ENCODE data around the gene MELTF.

Gene MELTF

GRCh38 chr3:196985954-196986885, 43.4 kb downstream of the MELTF start:
- peak; percentile 19 for TF ChIP-seq CTCF (conservative IDR thresholded peaks at IDR 0.05; ENCODE audit: low read depth, low read length)
- no peak overlapping the region for H3K4me3 ChIP-seq (ENCODE audit: low read depth, low read length)
- no peak for DNase-seq (ENCODE audit: low read depth)

GRCh38 chr3:196985298-196985697, 44.3 kb downstream of the MELTF start:
- no peak for TF ChIP-seq CTCF (conservative IDR thresholded peaks at IDR 0.05; ENCODE audit: low read depth, low read length)
- H3K4me3 ChIP-seq (ENCODE audit: low read depth, low read length): no peak overlapping the region
- DNase-seq (ENCODE audit: low read depth): no peak

- no peak for TF ChIP-seq CTCF (conservative IDR thresholded peaks at IDR 0.05; ENCODE audit: low read depth, low read length)
- H3K4me3 ChIP-seq (ENCODE audit: low read depth, low read length): no peak overlapping the region
- no peak for DNase-seq (ENCODE audit: low read depth)
These were observed 46.4 kb downstream of the MELTF start for GRCh38 chr3:196983186-196983585.

- TF ChIP-seq CTCF (conservative IDR thresholded peaks at IDR 0.05; ENCODE audit: low read depth, low read length): no peak
These were observed 48.0 kb downstream of the MELTF start for GRCh38 chr3:196981657-196982056.

GRCh38 chr3:196979545-196979944, 50.1 kb downstream of the MELTF start:
- no peak for TF ChIP-seq CTCF (conservative IDR thresholded peaks at IDR 0.05; ENCODE audit: low read depth, low read length)
- DNase-seq (ENCODE audit: low read depth): peak; percentile 91
- no peak overlapping the region for H3K4me3 ChIP-seq (ENCODE audit: low read depth, low read length)

More at GRCh38 chr3:196981657-196982056, 48.0 kb downstream of the MELTF start:
- H3K4me3 ChIP-seq (ENCODE audit: low read depth, low read length): no peak overlapping the region
- no peak for DNase-seq (ENCODE audit: low read depth)

GRCh38 chr3:196976941-196977340, 52.7 kb downstream of the MELTF start:
- DNase-seq (ENCODE audit: low read depth): no peak
- H3K4me3 ChIP-seq (ENCODE audit: low read depth, low read length): no peak overlapping the region
- no peak for TF ChIP-seq CTCF (conservative IDR thresholded peaks at IDR 0.05; ENCODE audit: low read depth, low read length)

- TF ChIP-seq CTCF (conservative IDR thresholded peaks at IDR 0.05; ENCODE audit: low read depth, low read length): no peak
- DNase-seq (ENCODE audit: low read depth): no peak
- no peak overlapping the region for H3K4me3 ChIP-seq (ENCODE audit: low read depth, low read length)
These were observed 54.3 kb downstream of the MELTF start for GRCh38 chr3:196975349-196975748.

All from choroid plexus epithelial cell (primary cell).